ENCODE measurements around the gene PDIA6.
"Not testable (repeated sequence)": the region's sequence is repeated elsewhere in the genome, so short reads cannot be mapped to it uniquely, and the experiment has no call there.

The PDIA6 gene

GRCh38 chr2:10806543-10806942 is 6.0 kb downstream of the PDIA6 start:
- H3K23ac ChIP-seq (ENCODE audit: low read length in 2 of 2), result no peak overlapping the region
- H3K79me1 ChIP-seq (replicated peaks; ENCODE audit: low read length, poor library complexity, severe bottlenecking), result no peaks in the 10 kb centered on the region
- H3K4me3 ChIP-seq (ENCODE audit: insufficient read depth in 1 of 2, low read depth in 1 of 2, low read length in 2 of 2), result no peak overlapping the region
- no peak overlapping the region for H3K4ac ChIP-seq (ENCODE audit: low read depth in 1 of 2, low read length in 2 of 2)
- H4K91ac ChIP-seq (ENCODE audit: low read length), result no peak overlapping the region
- no peak overlapping the region for H2BK12ac ChIP-seq (ENCODE audit: low read length in 2 of 2)
- no peak overlapping the region for H3K4me2 ChIP-seq (ENCODE audit: low read length, poor library complexity, severe bottlenecking)
- no peak overlapping the region for H3K14ac ChIP-seq (ENCODE audit: low read length in 2 of 2)
- H2BK15ac ChIP-seq (ENCODE audit: low read depth, poor library complexity, severe bottlenecking), result no peak overlapping the region
- no peaks in the 10 kb centered on the region for H3K9me3 ChIP-seq (ENCODE audit: control insufficient read depth, low read length)
- no peak overlapping the region for H2AFZ ChIP-seq (ENCODE audit: low read depth, low read length)
- no peak overlapping the region for H3K27ac ChIP-seq (ENCODE audit: low read length, poor library complexity, severe bottlenecking)
- peaks cover 8% of the 10 kb centered on the region for H3K4me1 ChIP-seq (ENCODE audit: control insufficient read depth, insufficient read depth, low read depth, low read length)
- no peak overlapping the region for H2BK5ac ChIP-seq (ENCODE audit: low read depth, low read length, poor library complexity, severe bottlenecking)
- no peak overlapping the region for H3K9ac ChIP-seq (ENCODE audit: low read length)
- no peak overlapping the region for H2AK5ac ChIP-seq (ENCODE audit: low read length, severe bottlenecking)
- no peak for DNase-seq
- H3K18ac ChIP-seq (ENCODE audit: low read depth in 1 of 2, low read length in 2 of 2), result no peak overlapping the region
- H2BK120ac ChIP-seq (ENCODE audit: low read depth, low read length), result no peak overlapping the region
- no CpG with 5 or more reads among the region's 3 CpGs for WGBS
- peaks cover 5 to 6% of the 10 kb centered on the region in 2 experiments for H3K36me3 ChIP-seq (ENCODE audit: control insufficient read depth in 1 of 2, insufficient read depth in 2 of 2, low read depth in 1 of 2, low read length in 2 of 2)
- H4K8ac ChIP-seq (ENCODE audit: low read length), result no peak overlapping the region
- no peaks in the 10 kb centered on the region for H3K27me3 ChIP-seq (ENCODE audit: control insufficient read depth in 1 of 2, insufficient read depth in 1 of 2, low read length in 2 of 2)

GRCh38 chr2:10805990-10806389 is 6.6 kb downstream of the PDIA6 start:
- H3K4me3 ChIP-seq (ENCODE audit: insufficient read depth in 1 of 2, low read depth in 1 of 2, low read length in 2 of 2); H3K4me1 ChIP-seq (ENCODE audit: control insufficient read depth, insufficient read depth, low read depth, low read length); H3K14ac ChIP-seq (ENCODE audit: low read length in 2 of 2); H3K4ac ChIP-seq (ENCODE audit: low read depth in 1 of 2, low read length in 2 of 2); H3K27me3 ChIP-seq (ENCODE audit: control insufficient read depth in 1 of 2, insufficient read depth in 1 of 2, low read length in 2 of 2); H2BK120ac ChIP-seq (ENCODE audit: low read depth, low read length); H2BK12ac ChIP-seq (ENCODE audit: low read length in 2 of 2); H3K18ac ChIP-seq (ENCODE audit: low read depth in 1 of 2, low read length in 2 of 2); H2BK15ac ChIP-seq (ENCODE audit: low read depth, poor library complexity, severe bottlenecking); H2AFZ ChIP-seq (ENCODE audit: low read depth, low read length); H2AK5ac ChIP-seq (ENCODE audit: low read length, severe bottlenecking); H2BK5ac ChIP-seq (ENCODE audit: low read depth, low read length, poor library complexity, severe bottlenecking); H3K4me2 ChIP-seq (ENCODE audit: low read length, poor library complexity, severe bottlenecking); DNase-seq; H3K23ac ChIP-seq (ENCODE audit: low read length in 2 of 2); H4K91ac ChIP-seq (ENCODE audit: low read length); H3K9ac ChIP-seq (ENCODE audit: low read length); H3K79me1 ChIP-seq (replicated peaks; ENCODE audit: low read length, poor library complexity, severe bottlenecking); H4K8ac ChIP-seq (ENCODE audit: low read length); H3K9me3 ChIP-seq (ENCODE audit: control insufficient read depth, low read length); H3K27ac ChIP-seq (ENCODE audit: low read length, poor library complexity, severe bottlenecking): not testable (repeated sequence)
- 99% methylated on average over 5 of the region's 6 CpGs for WGBS
- peaks cover 6 to 11% of the 10 kb centered on the region in 2 experiments for H3K36me3 ChIP-seq (ENCODE audit: control insufficient read depth in 1 of 2, insufficient read depth in 2 of 2, low read depth in 1 of 2, low read length in 2 of 2)

- no peak overlapping the region for H2BK12ac ChIP-seq (ENCODE audit: low read length in 2 of 2)
- H3K4ac ChIP-seq (ENCODE audit: low read depth in 1 of 2, low read length in 2 of 2), result no peak overlapping the region
- H2BK15ac ChIP-seq (ENCODE audit: low read depth, poor library complexity, severe bottlenecking), result no peak overlapping the region
- DNase-seq, result no peak
- H2BK120ac ChIP-seq (ENCODE audit: low read depth, low read length), result no peak overlapping the region
- H3K27me3 ChIP-seq (ENCODE audit: control insufficient read depth in 1 of 2, insufficient read depth in 1 of 2, low read length in 2 of 2), result no peaks in the 10 kb centered on the region
- H3K36me3 ChIP-seq (ENCODE audit: control insufficient read depth in 1 of 2, insufficient read depth in 2 of 2, low read depth in 1 of 2, low read length in 2 of 2), result peaks cover 11 to 35% of the 10 kb centered on the region in 2 experiments
- no peak overlapping the region for H2AK5ac ChIP-seq (ENCODE audit: low read length, severe bottlenecking)
- peak overlapping the region; percentile 49 for H4K8ac ChIP-seq (ENCODE audit: low read length)
- no peak overlapping the region for H3K27ac ChIP-seq (ENCODE audit: low read length, poor library complexity, severe bottlenecking)
- peaks cover 11% of the 10 kb centered on the region for H3K4me1 ChIP-seq (ENCODE audit: control insufficient read depth, insufficient read depth, low read depth, low read length)
- no peak overlapping the region for H3K14ac ChIP-seq (ENCODE audit: low read length in 2 of 2)
- no peak overlapping the region for H3K18ac ChIP-seq (ENCODE audit: low read depth in 1 of 2, low read length in 2 of 2)
- H3K23ac ChIP-seq (ENCODE audit: low read length in 2 of 2), result no peak overlapping the region
- no peak overlapping the region for H3K4me3 ChIP-seq (ENCODE audit: insufficient read depth in 1 of 2, low read depth in 1 of 2, low read length in 2 of 2)
- no peak overlapping the region for H2BK5ac ChIP-seq (ENCODE audit: low read depth, low read length, poor library complexity, severe bottlenecking)
- no peak overlapping the region for H3K9ac ChIP-seq (ENCODE audit: low read length)
- no peak overlapping the region for H4K91ac ChIP-seq (ENCODE audit: low read length)
- no peak overlapping the region for H3K4me2 ChIP-seq (ENCODE audit: low read length, poor library complexity, severe bottlenecking)
- WGBS, result 87% methylated on average over 7 of the region's 8 CpGs
- peaks cover 4% of the 10 kb centered on the region for H3K79me1 ChIP-seq (replicated peaks; ENCODE audit: low read length, poor library complexity, severe bottlenecking)
- no peak overlapping the region for H2AFZ ChIP-seq (ENCODE audit: low read depth, low read length)
- no peaks in the 10 kb centered on the region for H3K9me3 ChIP-seq (ENCODE audit: control insufficient read depth, low read length)
Observed at GRCh38 chr2:10802657-10803056, 9.9 kb downstream of the PDIA6 start.

- no peak for DNase-seq
- WGBS, result 97% methylated on average over 3 of the region's 4 CpGs
- no peak overlapping the region for H2AK5ac ChIP-seq (ENCODE audit: low read length, severe bottlenecking)
Observed at GRCh38 chr2:10800163-10800562, 12.4 kb downstream of the PDIA6 start.

More at GRCh38 chr2:10800163-10800562, 12.4 kb downstream of the PDIA6 start:
- peaks cover 13 to 59% of the 10 kb centered on the region in 2 experiments for H3K36me3 ChIP-seq (ENCODE audit: control insufficient read depth in 1 of 2, insufficient read depth in 2 of 2, low read depth in 1 of 2, low read length in 2 of 2)
- H3K4ac ChIP-seq (ENCODE audit: low read depth in 1 of 2, low read length in 2 of 2), result no peak overlapping the region
- no peak overlapping the region for H2BK12ac ChIP-seq (ENCODE audit: low read length in 2 of 2)
- H3K18ac ChIP-seq (ENCODE audit: low read depth in 1 of 2, low read length in 2 of 2), result no peak overlapping the region
- H3K27me3 ChIP-seq (ENCODE audit: control insufficient read depth in 1 of 2, insufficient read depth in 1 of 2, low read length in 2 of 2), result no peaks in the 10 kb centered on the region
- H3K4me3 ChIP-seq (ENCODE audit: insufficient read depth in 1 of 2, low read depth in 1 of 2, low read length in 2 of 2), result no peak overlapping the region
- H3K23ac ChIP-seq (ENCODE audit: low read length in 2 of 2), result no peak overlapping the region
- H3K79me1 ChIP-seq (replicated peaks; ENCODE audit: low read length, poor library complexity, severe bottlenecking), result peaks cover 11% of the 10 kb centered on the region
- no peak overlapping the region for H3K27ac ChIP-seq (ENCODE audit: low read length, poor library complexity, severe bottlenecking)
- H2BK15ac ChIP-seq (ENCODE audit: low read depth, poor library complexity, severe bottlenecking), result no peak overlapping the region
- H4K91ac ChIP-seq (ENCODE audit: low read length), result no peak overlapping the region
- no peak overlapping the region for H3K4me2 ChIP-seq (ENCODE audit: low read length, poor library complexity, severe bottlenecking)
- peaks cover 9% of the 10 kb centered on the region for H3K4me1 ChIP-seq (ENCODE audit: control insufficient read depth, insufficient read depth, low read depth, low read length)
- no peak overlapping the region for H4K8ac ChIP-seq (ENCODE audit: low read length)
- no peak overlapping the region for H2BK120ac ChIP-seq (ENCODE audit: low read depth, low read length)
- H3K9me3 ChIP-seq (ENCODE audit: control insufficient read depth, low read length), result no peaks in the 10 kb centered on the region
- H3K9ac ChIP-seq (ENCODE audit: low read length), result no peak overlapping the region
- no peak overlapping the region for H2BK5ac ChIP-seq (ENCODE audit: low read depth, low read length, poor library complexity, severe bottlenecking)
- no peak overlapping the region for H2AFZ ChIP-seq (ENCODE audit: low read depth, low read length)
- H3K14ac ChIP-seq (ENCODE audit: low read length in 2 of 2), result no peak overlapping the region
